ENCODE measurements around the gene SSNA1.
A peak's percentile ranks its signal among the peaks of the same experiment; 100 is the strongest.

The SSNA1 gene

DNA sequence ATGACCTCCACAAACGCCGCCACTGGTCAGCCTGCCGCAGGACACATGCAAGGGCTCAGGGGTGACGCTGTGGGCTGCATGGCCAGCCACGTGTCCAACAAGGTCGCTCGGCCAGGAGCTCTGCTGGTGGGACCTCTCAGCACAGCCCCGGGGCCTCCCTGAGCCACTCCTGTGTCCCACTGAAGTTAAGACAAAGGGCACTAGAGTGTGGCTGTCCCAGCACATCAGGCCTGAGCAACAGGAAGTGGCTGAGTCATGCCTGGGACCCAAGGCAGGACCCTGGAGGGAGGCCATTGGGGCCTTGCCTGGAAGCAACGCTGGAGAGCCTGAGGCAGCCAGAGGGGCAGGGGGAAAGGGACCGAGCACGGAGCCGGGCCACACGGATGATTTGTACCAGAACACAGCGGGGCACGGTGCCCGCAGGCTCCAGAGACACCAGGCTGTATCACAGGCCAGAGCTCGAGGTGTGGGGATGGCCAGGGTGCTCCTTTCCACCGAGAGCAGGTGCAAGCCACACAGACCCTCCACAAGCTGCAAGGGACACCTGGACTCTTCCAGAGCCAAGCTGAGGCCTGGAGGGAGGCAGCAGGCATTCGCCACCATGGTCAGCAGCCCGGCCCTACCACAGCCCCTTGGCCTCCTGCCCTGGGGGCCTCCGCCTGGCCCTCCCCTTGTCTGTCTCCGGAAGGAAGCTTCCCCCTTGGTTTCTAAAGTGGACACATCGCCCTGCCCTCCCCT is 10.1 kb upstream of the SSNA1 start:
- POLR2A ChIA-PET (ENCODE audit: low non-redundant PET): interaction anchor here (0.5 to 1.0 kb wide), 2 partner anchors 47 to 49 kb away, joined by 3 to 6 read pairs; no protein-coding TSS in a partner anchor
- peak overlapping the region; percentile 26 for H3K27ac ChIP-seq
- CTCF ChIA-PET: interaction anchor here (0.6 to 1.6 kb wide), 4 partner anchors 43 to 188 kb away, joined by 3 to 6 read pairs (median 4); partner anchors contain the start of gene RNF224
- no peak for DNase-seq (ENCODE audit: low spot score)
- TF ChIP-seq, protein P1, sequence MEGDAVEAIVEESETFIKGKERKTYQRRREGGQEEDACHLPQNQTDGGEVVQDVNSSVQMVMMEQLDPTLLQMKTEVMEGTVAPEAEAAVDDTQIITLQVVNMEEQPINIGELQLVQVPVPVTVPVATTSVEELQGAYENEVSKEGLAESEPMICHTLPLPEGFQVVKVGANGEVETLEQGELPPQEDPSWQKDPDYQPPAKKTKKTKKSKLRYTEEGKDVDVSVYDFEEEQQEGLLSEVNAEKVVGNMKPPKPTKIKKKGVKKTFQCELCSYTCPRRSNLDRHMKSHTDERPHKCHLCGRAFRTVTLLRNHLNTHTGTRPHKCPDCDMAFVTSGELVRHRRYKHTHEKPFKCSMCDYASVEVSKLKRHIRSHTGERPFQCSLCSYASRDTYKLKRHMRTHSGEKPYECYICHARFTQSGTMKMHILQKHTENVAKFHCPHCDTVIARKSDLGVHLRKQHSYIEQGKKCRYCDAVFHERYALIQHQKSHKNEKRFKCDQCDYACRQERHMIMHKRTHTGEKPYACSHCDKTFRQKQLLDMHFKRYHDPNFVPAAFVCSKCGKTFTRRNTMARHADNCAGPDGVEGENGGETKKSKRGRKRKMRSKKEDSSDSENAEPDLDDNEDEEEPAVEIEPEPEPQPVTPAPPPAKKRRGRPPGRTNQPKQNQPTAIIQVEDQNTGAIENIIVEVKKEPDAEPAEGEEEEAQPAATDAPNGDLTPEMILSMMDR (conservative IDR thresholded peaks at IDR 0.05; ENCODE audit: low read depth): no peak

DNA sequence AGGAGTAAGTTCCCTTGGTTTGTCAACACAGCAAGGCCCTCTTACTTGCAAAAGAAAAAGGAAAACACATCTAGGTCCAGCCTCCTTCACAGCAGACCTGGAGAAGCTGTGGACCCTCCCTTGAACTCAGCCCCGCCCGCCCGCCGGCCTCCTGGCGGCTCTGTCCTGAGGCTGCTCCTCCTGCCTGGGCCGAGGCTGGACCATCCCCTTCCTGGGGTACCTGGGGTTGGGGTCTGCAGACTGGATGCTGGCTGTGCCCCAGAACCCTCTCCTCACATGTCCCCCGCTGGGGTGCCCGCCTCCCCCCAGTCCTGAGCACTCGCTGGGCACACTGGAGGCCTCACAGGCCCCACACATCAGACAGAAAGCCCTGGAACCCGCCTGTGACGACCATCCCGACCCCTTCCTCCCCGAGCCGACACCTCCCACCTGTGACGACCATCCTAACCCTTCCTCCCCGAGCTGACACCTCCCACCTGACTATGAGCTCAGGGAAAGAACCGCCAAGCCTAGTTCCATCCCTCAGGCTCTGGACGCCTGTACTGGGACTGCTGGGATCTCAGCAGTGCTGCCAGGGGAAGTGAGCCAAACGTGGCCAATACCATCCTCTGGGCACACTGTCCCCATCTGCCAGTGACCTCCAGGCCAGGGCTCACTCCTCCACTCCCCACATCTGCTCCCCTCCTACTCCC is 9.4 kb upstream of the SSNA1 start:
- POLR2A ChIA-PET (ENCODE audit: low non-redundant PET): interaction anchor here (0.5 to 1.0 kb wide), 2 partner anchors 48 to 50 kb away, joined by 3 to 6 read pairs; no protein-coding TSS in a partner anchor
- CTCF ChIA-PET: interaction anchor here (0.7 to 1.6 kb wide), 3 partner anchors 48 to 189 kb away, joined by 3 to 6 read pairs (median 4); partner anchors contain the start of gene RNF224
- TF ChIP-seq, protein P1 (conservative IDR thresholded peaks at IDR 0.05; ENCODE audit: low read depth): no peak
- peak overlapping the region; percentile 26 for H3K27ac ChIP-seq
- DNase-seq (ENCODE audit: low spot score): no peak

DNA sequence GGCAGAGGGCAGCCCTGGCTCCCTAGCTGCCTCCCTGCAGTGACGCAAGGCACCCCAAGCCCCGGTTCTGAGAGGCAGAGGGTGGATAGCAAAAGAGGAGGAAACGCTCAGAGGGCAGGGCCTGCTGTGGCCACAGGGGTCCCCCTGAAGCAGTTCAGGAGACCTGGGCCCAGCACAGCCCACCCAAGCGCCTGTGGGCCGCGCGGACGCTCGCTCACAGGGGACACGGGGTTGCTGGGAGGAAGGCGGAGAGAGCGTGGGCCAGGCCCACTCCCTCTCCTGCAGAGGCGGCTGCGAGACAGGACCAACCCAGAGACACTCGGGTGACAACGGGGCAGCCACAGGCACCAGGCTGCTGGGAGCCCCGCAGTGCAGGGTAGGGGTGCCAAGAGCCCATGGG is 8.7 kb upstream of the SSNA1 start:
- TF ChIP-seq, protein P1 (conservative IDR thresholded peaks at IDR 0.05; ENCODE audit: low read depth): no peak
- H3K27ac ChIP-seq: no peak overlapping the region
- ChIA-PET POLR2A (ENCODE audit: low non-redundant PET) (no interaction called here), CTCF (no interaction called here)
- DNase-seq (ENCODE audit: low spot score): no peak

DNA sequence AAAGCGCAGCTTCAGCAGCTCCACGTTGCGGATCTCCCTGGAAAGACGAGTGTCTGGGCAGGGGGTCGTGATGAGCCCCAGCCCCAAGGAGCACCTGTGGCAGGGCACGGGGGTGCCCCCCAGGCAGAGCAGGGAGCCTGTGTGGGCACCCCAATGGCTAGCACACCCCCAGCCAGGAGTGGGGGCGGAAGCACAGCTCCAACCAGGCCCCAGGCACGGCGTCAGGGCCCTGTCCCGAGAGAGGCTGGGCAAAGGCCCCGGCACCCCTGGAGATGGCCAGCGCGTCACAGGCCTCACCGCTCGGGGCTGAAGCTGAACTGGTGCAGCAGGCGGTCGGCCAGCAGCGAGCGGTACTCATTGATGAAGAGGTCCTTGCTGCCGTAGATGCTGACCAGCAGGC is 8.0 kb upstream of the SSNA1 start:
- H3K27ac ChIP-seq: no peak overlapping the region
- POLR2A ChIA-PET (ENCODE audit: low non-redundant PET): no interaction called here
- no peak for DNase-seq (ENCODE audit: low spot score)
- TF ChIP-seq, protein P1 (conservative IDR thresholded peaks at IDR 0.05; ENCODE audit: low read depth): no peak
- CTCF ChIA-PET: interaction anchor here (0.5 to 1.2 kb wide), 3 partner anchors 9 to 345 kb away, joined by 3 to 5 read pairs (median 4); partner anchors contain the start of genes RNF224 and TMEM210

DNA sequence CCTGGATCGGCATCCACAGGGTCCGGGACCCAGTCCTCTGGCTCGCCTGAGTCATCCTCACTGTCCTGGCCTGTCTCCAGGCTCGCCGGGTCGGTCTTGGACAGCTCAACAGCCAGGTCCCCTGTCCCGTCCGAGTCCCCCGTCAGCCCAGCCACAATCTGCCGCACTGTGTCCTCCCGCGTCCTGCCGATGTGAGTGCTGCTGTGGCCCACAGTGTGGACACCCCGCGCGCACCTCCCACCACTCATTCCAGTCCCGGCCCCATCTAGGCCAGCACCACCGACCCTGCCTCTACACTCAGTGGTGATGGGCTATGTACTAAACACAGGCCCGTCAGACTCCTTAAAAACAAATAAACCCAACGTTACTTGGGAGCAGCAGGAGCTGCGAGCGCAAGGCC is 6.8 kb upstream of the SSNA1 start:
- TF ChIP-seq, protein P1 (conservative IDR thresholded peaks at IDR 0.05; ENCODE audit: low read depth): no peak
- ChIA-PET POLR2A (ENCODE audit: low non-redundant PET) (no interaction called here), CTCF (interaction anchor here (0.9 to 1.0 kb wide), 2 partner anchors 55 to 63 kb away, joined by 3 to 4 read pairs; no protein-coding TSS in a partner anchor)
- DNase-seq (ENCODE audit: low spot score): no peak
- no peak overlapping the region for H3K27ac ChIP-seq

DNA sequence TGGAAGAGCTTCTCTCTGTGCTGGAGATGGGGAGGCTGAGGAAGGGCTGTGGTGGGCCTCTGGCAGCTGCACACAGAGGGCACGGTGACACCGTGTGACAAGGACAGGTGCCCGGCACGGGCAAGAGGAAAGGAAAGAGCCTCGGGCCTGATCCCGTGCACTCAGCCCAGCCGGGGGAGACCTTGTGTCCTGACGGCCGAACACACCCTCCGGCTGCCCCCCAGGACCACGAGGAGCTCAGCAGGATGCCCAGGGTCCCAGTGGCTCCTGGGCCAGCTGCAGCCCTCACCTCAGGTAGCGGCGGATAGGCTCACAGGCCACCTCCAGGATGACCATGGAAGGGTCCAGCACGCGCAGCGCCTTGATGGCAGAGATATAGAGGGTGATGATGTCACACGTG is 5.6 kb upstream of the SSNA1 start:
- ChIA-PET POLR2A (ENCODE audit: low non-redundant PET) (no interaction called here), CTCF (interaction anchor here (0.5 to 0.6 kb wide), 3 partner anchors 8 to 44 kb away, joined by 3 read pairs; no protein-coding TSS in a partner anchor)
- no peak for DNase-seq (ENCODE audit: low spot score)
- TF ChIP-seq, protein P1 (conservative IDR thresholded peaks at IDR 0.05; ENCODE audit: low read depth): no peak
- no peak overlapping the region for H3K27ac ChIP-seq
